Activated naive CD4-positive, alpha-beta T cell (primary cell): ENCODE measurements around the gene EMID1.
"Not testable (repeated sequence)": the region's sequence is repeated elsewhere in the genome, so short reads cannot be mapped to it uniquely, and the experiment has no call there.

Experiments used
- DNase-seq, 4 experiments: peaks; one replicate each; lab custom pipeline; 2025; lab: John Stamatoyannopoulos, UW

EMID1 gene

DNA sequence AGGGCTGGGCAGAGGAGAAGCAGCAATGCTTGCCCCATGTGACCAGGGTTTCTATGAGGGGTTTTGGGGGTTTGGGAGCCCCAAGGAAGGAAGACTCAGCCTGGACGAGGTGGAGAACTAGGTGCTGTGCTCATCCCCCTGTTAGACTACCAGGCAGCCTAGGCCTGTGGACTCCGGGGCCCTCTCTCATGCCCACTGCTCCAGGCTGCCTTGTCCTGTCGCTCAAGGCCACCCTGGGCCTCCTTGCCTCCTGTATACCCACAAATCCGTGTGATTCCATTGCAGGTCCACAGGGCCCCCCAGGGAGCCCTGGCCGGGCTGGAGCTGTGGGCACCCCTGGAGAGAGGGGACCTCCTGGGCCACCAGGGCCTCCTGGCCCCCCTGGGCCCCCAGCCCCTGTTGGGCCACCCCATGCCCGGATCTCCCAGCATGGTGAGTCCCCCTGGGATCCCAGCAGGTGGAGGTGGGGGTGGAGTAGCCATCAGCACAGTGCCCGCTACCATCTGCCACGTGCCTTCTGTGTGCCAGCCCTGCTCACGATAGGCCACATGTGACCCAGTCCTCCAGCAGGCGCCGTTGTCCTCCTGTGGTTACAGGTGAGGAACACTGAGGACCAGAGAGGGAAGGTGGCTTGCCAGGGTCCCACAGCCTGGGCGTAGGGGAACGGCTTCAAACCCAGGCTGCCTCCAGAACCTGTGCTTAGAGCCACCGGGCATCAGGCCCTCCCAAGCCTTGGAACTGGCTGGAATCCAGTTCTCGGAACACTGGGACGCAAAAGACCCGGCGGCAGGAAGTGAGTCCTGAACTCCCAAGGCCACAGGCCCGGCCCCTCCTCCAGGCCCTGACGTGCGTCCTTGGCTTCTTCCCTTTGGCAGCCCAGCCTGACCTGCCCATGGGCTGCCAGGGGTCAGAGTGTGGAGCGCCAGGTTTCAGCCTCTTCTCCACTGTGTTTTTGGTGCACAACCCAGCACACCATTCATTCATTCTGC, 26.6 kb downstream of the EMID1 start:
- DNase-seq: no peak

DNA sequence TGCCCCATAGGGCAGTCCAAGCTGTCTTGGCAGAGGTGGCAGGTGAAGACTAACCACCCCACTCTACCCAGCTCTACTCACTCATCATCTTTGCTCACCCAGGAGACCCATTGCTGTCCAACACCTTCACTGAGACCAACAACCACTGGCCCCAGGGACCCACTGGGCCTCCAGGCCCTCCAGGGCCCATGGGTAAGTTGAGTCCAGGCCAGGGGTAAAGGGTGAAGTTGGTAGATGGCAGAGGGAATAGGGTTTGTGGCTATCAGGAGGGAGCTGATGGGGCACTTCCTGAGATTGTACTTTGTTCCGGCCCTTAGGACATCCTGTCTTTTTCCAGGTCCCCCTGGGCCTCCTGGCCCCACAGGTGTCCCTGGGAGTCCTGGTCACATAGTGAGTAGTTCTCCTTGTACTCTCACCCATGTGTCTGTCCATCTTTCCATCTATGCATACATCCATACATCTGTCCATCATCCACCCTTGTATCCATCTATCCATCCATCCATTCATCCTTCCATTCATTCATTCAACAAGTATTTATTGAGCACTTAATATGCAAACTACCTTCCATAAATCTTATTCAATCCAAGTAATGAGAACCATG, 27.7 kb downstream of the EMID1 start:
- no peak for DNase-seq

GRCh38 chr22:29240481-29240880, 34.8 kb downstream of the EMID1 start:
- DNase-seq: not testable (repeated sequence)

DNA sequence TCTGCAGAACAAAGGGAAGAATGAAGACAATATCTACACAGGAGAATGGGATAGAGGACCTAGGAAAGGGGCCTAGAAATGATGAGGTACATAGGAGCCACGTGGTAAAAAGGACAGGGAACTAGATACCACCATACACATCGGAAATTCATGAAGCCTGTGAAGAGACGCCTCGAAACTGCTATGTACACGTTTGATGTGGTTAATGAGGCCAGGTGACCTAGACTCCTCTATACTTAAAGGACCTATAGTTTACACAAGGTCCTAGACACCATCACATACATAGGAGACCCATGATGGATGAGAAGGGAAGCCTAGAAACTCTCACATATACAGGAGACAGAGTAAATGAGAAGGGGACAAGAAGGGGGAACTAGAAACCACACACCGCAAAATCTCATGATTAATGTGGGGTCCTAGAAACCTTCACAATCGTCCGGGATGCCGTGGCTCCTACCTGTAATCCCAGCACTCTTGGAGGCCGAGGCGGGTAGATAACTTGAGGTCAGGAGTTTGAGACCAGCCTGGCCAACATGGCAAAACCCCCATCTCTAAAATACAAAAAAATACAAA, 38.3 kb downstream of the EMID1 start:
- no peak for DNase-seq

DNA sequence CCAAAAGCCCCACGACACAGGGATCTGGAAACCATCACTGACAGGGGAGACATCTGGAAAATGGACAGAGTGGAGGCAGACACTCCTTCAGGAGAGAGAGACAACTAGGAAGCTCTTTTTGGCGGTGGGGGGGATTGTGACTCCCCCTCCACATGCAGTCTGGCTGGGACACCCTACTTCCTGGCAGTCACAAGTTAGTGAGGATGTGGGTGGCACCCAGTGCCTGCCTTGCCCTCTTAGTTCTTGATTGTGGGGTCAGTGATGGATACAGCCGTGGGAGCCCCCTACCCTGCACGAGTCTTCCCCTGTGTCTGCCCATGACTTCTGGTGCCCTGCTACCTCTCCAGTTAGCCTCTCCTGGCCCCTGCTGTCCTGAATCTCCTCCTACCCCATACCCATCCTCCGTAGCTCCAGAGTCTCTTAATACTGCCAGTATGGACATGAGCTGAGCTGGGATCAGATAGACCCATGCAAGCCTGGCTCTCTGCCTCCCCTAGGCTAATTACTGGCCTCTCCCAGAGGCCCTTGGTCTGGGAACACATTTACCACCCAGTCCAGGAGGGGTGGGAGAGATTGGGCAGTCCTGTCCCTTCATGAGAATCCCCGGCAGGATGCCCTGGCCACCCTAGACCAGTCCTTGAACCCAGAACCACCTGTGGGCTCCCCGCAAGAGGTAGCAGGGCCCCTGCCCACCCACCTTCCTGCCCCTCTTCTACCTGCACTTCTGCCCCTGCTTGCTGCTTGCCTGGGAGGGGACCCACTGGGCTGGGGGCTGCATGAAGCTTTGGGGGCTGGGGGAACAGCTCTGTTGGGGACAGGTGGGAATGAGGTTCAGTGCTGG, 39.3 kb downstream of the EMID1 start:
- no peak for DNase-seq

- DNase-seq: peak; percentile 20 to 51 (median 40)
Observed at GRCh38 chr22:29245626-29246385, 40.1 kb downstream of the EMID1 start.

DNA sequence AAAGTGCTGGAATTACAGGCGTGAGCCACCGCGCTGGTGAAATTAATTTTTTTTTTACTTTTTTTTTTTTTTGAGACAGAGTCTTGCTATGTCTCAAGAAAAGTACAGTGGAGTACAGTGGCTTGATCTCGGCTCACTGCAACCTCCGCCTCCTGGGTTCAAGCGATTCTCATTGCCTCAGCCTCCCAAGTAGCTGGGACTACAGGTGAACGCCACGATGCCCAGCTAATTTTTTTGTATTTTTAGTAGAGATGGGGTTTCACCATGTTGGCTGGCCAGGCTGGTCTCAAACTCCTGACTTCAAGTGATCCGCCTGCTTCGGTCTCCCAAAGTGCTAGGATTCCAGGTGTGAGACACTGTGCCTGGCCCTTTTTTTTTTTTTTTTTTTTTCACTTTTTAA, 42.2 kb downstream of the EMID1 start:
- DNase-seq: not testable (repeated sequence)

DNA sequence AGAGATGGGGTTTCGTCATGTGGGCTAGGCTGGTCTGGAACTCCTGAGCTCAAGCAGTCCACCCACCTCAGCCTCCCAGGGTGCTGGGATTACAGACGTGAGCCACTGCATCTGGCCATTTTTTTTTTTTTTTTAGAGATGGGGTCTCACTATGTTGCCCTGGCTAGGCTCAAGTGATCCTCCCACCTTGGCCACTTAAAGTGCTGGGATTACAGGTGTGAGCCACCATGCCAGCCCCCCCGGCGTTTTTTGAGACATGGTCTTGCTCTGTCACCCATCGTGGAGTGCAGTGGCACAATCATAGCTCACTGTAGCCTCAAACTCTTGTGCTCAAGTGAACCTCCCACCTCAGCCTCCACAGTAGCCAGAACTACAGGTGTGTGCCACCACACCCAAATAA, 45.6 kb downstream of the EMID1 start:
- DNase-seq: no peak

- DNase-seq: no peak
Observed at GRCh38 chr22:29251981-29252911, 46.5 kb downstream of the EMID1 start.

- no peak for DNase-seq
Observed at GRCh38 chr22:29253561-29254285, 48.0 kb downstream of the EMID1 start.

- DNase-seq: no peak
Observed at GRCh38 chr22:29254286-29254660, 48.6 kb downstream of the EMID1 start.

- DNase-seq: no peak
Observed at GRCh38 chr22:29255064-29255621, 49.4 kb downstream of the EMID1 start.

- DNase-seq: no peak
Observed at GRCh38 chr22:29256606-29257325, 51.1 kb downstream of the EMID1 start.

DNA sequence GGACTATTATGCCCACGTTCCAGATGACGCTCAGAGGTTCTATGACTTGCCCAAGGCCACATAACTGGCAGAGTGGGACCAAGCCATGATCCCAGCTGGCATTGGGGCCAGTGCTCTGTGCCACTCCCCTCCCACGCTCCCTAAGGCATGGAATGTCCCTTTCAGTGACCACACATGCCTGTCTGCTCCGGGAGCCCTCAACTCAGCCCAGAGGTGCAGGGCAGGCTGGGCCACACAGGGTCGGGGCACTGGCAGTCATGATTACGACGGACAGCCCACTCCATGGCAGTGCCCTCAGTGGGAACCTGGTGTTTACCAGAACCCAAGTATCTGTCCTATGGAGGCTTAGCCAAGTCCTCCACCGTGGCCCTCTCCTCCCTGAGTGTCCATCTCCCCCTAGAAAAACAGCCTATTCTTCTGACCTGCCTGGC, 52.1 kb downstream of the EMID1 start:
- no peak for DNase-seq

- no peak for DNase-seq
Observed at GRCh38 chr22:29258407-29259252, 52.9 kb downstream of the EMID1 start.

GRCh38 chr22:29259253-29259899, 53.7 kb downstream of the EMID1 start:
- DNase-seq: no peak

DNA sequence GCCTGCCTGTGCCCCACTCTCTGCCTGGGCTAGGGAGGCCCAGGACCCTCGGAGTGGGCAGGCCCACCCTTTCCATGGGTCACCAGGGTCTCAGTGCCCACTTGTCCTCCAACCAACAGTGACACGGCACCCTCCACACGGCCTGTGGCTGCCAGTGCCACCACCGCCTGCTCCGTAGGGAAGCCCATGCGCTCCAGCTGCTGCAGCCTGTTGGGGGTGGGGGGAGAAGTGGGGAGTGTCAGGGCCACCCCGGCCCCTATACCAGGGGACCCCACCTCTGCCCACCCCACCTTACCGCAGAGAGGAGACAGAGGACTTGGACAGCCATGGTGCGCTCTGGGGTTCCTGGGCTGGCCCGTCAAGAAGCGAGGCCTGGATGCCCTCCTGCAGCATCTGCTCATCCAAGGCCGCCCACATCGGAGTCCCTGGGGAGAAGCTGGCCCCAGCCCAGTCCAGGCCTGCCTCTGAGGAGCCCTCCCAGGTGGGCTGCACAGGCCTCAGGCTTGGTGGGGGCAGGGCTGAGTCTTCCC, 54.4 kb downstream of the EMID1 start:
- DNase-seq: no peak
